ENCODE measurements around the gene RNASEH1. TPM values are rescaled to one million over a fixed set of nuclear protein-coding genes. Genes with fewer than 3 reads are reported as not detected.

RNASEH1 gene
- total and polyA plus RNA-seq, 2 of the 13 experiments (the other 11 are each of a cell fraction or from before 2014, with no cell fraction given), result 14.5 to 57.4 TPM

DNA sequence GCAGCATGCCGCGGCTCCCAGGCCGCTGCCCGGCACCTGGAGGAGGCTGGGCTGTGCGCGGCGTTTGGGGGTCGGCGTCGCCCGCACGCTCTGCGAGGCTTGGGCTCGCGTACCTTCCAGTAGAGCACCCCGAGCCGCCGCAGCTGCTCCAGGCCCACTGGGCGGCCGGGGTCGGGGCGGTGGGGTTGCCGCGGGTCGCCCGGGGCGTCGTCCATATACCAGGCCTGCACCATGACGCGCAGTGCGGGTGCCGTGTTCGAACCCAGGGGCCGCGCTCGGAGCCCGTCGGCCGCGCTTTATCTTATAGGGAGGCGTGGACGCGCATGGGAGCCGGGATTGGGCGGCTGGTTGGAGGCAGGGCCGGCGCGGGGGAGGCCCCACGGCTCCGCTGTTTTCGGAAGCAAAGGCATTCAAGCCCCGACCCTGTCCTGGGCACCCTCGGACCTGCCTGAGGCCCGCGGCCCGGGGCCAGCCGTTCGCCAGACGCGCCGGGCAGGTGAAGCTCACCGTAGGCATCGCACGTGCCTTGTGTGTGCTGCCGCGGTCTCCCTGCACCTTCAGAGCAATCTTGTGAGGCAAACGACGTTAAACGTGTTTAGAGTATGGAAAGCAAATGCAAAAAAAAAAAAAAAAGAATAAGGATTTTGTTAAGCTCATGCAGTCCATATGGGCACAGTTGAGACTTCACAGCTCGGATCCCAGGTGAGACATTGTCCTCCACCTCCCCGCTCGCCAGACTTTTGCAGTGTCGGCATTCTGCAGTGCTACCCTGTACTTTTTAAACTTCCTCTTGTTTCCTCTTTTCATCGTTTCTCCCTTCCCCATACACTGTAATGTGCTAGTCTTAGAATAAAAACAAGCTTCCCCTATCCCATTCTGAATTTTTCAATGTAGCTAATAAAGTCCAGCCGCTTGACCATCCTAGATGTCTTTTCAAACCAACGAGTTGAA lies 38.6 kb downstream of the RNASEH1 start, which contains the start of gene ADI1 (continued):
- 0 out of 2 replicates have a peak, but pooled peaks have one; percentile 64 for TF ChIP-seq ZNF660 (CRISPR knock-in tag; IDR thresholded peaks at IDR 0.05; ENCODE audit: borderline replicate concordance, low read depth)
- TF ChIP-seq, protein P1, sequence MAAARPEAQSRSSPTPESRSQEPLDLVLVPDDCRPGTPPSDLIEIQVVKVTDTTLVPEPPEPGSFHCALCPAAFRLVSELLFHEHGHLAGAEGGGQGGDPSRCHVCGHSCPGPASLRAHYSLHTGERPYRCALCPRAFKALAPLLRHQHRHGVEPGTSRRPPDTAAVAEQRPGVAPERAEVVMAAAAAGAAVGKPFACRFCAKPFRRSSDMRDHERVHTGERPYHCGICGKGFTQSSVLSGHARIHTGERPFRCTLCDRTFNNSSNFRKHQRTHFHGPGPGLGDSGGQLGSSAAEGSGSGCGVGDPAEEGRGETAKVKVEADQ (CRISPR knock-in tag; IDR thresholded peaks at IDR 0.05; ENCODE audit: borderline replicate concordance), result peak; percentile 86
- TF ChIP-seq AKAP8 (CRISPR knock-in tag; IDR thresholded peaks at IDR 0.05), result peak; percentile 95
- TF ChIP-seq NR2F2 (IDR thresholded peaks at IDR 0.05; ENCODE audit: borderline replicate concordance, low read depth), result 0 out of 2 replicates have a peak, but pooled peaks have one; percentile 31
- TF ChIP-seq, protein P2, sequence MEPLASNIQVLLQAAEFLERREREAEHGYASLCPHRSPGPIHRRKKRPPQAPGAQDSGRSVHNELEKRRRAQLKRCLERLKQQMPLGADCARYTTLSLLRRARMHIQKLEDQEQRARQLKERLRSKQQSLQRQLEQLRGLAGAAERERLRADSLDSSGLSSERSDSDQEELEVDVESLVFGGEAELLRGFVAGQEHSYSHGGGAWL (CRISPR knock-in tag; IDR thresholded peaks at IDR 0.05), result peak; percentile 98
- no peak for TF ChIP-seq ZNF296 (CRISPR knock-in tag; conservative IDR thresholded peaks at IDR 0.05)
- TF ChIP-seq TARDBP (CRISPR knock-in tag; IDR thresholded peaks at IDR 0.05), result peak; percentile 97
- TF ChIP-seq GATAD1 (CRISPR knock-in tag; IDR thresholded peaks at IDR 0.05), result no peak; the same call in 1 of the 2 replicates
- no peak for TF ChIP-seq ZNF644 (CRISPR knock-in tag; IDR thresholded peaks at IDR 0.05; ENCODE audit: low read depth)
- no peak for TF ChIP-seq SMARCE1 (IDR thresholded peaks at IDR 0.05; ENCODE audit: borderline replicate concordance)
- peak; percentile 39 for TF ChIP-seq HNRNPH1 (optimal IDR thresholded peaks at IDR 0.05; ENCODE audit: low read depth, low read length)
- TF ChIP-seq, protein P3, sequence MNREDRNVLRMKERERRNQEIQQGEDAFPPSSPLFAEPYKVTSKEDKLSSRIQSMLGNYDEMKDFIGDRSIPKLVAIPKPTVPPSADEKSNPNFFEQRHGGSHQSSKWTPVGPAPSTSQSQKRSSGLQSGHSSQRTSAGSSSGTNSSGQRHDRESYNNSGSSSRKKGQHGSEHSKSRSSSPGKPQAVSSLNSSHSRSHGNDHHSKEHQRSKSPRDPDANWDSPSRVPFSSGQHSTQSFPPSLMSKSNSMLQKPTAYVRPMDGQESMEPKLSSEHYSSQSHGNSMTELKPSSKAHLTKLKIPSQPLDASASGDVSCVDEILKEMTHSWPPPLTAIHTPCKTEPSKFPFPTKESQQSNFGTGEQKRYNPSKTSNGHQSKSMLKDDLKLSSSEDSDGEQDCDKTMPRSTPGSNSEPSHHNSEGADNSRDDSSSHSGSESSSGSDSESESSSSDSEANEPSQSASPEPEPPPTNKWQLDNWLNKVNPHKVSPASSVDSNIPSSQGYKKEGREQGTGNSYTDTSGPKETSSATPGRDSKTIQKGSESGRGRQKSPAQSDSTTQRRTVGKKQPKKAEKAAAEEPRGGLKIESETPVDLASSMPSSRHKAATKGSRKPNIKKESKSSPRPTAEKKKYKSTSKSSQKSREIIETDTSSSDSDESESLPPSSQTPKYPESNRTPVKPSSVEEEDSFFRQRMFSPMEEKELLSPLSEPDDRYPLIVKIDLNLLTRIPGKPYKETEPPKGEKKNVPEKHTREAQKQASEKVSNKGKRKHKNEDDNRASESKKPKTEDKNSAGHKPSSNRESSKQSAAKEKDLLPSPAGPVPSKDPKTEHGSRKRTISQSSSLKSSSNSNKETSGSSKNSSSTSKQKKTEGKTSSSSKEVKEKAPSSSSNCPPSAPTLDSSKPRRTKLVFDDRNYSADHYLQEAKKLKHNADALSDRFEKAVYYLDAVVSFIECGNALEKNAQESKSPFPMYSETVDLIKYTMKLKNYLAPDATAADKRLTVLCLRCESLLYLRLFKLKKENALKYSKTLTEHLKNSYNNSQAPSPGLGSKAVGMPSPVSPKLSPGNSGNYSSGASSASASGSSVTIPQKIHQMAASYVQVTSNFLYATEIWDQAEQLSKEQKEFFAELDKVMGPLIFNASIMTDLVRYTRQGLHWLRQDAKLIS (CRISPR knock-in tag; IDR thresholded peaks at IDR 0.05), result no peak
- peak; percentile 49; the same call in 1 of the 2 replicates for TF ChIP-seq MIER2 (CRISPR knock-in tag; IDR thresholded peaks at IDR 0.05)
- TF ChIP-seq ZNF180 (CRISPR knock-in tag; IDR thresholded peaks at IDR 0.05; ENCODE audit: borderline replicate concordance, low read depth), result no peak
- TF ChIP-seq NFAT5 (CRISPR knock-in tag; IDR thresholded peaks at IDR 0.05), result peak; percentile 97
- TF ChIP-seq ZEB1 (IDR thresholded peaks at IDR 0.05; ENCODE audit: insufficient replicate concordance, low read depth), result no peak
- peak; percentile 78 for TF ChIP-seq CENPT (CRISPR knock-in tag; IDR thresholded peaks at IDR 0.05; ENCODE audit: low read depth)
- no peak for TF ChIP-seq REL (CRISPR knock-in tag; conservative IDR thresholded peaks at IDR 0.05)

Measured in HepG2 (cell line).